Heart right ventricle (tissue), 16 donors: Measurements from ENCODE around the gene CDH13. TPM values are rescaled to one million over a fixed set of nuclear protein-coding genes. Genes with fewer than 3 reads are reported as not detected.
A peak's percentile ranks its signal among the peaks of the same experiment; 100 is the strongest.

ENCODE experiments used
- ATAC-seq, 8 donors: fragments of 200-7000 bp; cut with Tn5 transposase; one replicate each; pipeline ENCODE4 v1.9.1; 2020; ENCODE audit warnings: mild to moderate bottlenecking in 8 of 8, moderate library complexity in 8 of 8, moderate number of reproducible peaks in 1 of 8
- DNase-seq, 2 donors: peaks; one replicate each; pipeline ENCODE4 v3.0.0-alpha.2; 2020
- H3K27ac ChIP-seq, 10 donors: fragments of 200-600 bp; sonication (generic) in 2 of 10; one replicate each; pipeline versions ENCODE4 v1.5.0 to v1.8.0; 2020 to 2022; ENCODE audit warnings: mild to moderate bottlenecking in 3 of 10
- H3K27me3 ChIP-seq, 7 donors: fragments of 200-600 bp; one replicate each; pipeline ENCODE4 v1.8.0; 2021 to 2022; ENCODE audit warnings: mild to moderate bottlenecking in 2 of 7
- H3K36me3 ChIP-seq, 9 donors: fragments of 200-600 bp; sonication (generic) in 1 of 9; one replicate each; pipeline versions ENCODE4 v1.5.0 to v1.8.0; 2020 to 2022; ENCODE audit warnings: mild to moderate bottlenecking in 2 of 9
- H3K4me1 ChIP-seq, 9 donors: fragments of 200-600 bp; sonication (generic) in 1 of 9; one replicate each; pipeline versions ENCODE4 v1.5.0 to v1.8.0; 2020 to 2022; ENCODE audit warnings: mild to moderate bottlenecking in 4 of 9
- H3K4me3 ChIP-seq, 10 donors: fragments of 200-600 bp; sonication (generic) in 2 of 10; one replicate each; pipeline versions ENCODE4 v1.5.0 to v1.8.0; 2020 to 2022; ENCODE audit warnings: mild to moderate bottlenecking in 7 of 10, moderate library complexity in 2 of 10
- H3K9me3 ChIP-seq, 11 donors: fragments of 200-600 bp in 10 of 11; sonication (generic) in 2 of 11; one replicate each; pipeline versions ENCODE4 v1.5.0 to v1.8.0; 2013 to 2022; ENCODE audit warnings: mild to moderate bottlenecking in 2 of 11, control low read depth in 1 of 11, moderate library complexity in 1 of 11
- CTCF ChIP-seq, 9 donors: fragments of 200-600 bp; sonication (generic) in 2 of 9; IDR thresholded peaks; one replicate each; pipeline versions ENCODE4 v1.5.0 to v1.8.0; 2021 to 2022; ENCODE audit warnings: antibody characterized with exemption in 9 of 9, mild to moderate bottlenecking in 5 of 9, moderate library complexity in 1 of 9
- WGBS, 2 donors: extraction: QIAGEN DNeasy Blood & Tissue Kit; methylation state at CpG; one replicate each; pipeline ENCODE4 v1.1.7; 2013; ENCODE audit warnings: inconsistent platforms in 1 of 2; 5-methylcytosine and 5-hydroxymethylcytosine counted together
- intact Hi-C, 10 donors: fragments of 100-400 bp; cut with DNase I; formaldehyde crosslinking; loops; one replicate each; pipeline versions ENCODE4 v1.11.1 to v1.14.2; 2022
- polyA plus RNA-seq, 2 donors: library from polyadenylated mRNA; stranded (reverse); fragments of 200-250 nt; gene quantifications; one replicate each; pipeline ENCODE4 v1.2.3, GENCODE V29; 2013
- total RNA-seq, 10 donors: library from RNA; stranded (reverse); fragmentation: NEBNext Ultra II Directional in 3 of 10; extraction: Animal tissue kit (Norgen Biotek cat#: 25700) in 3 of 10; gene quantifications; one replicate each; pipeline versions ENCODE4 v1.2.1 to v1.2.4, GENCODE V29; 2021 to 2023
- donor health status: Arrhythmogenic right ventricular cardiomyopathy.
- donor health status: ischemic (EF 13 %, LVEDD 7.1; RV severe dilation, severe dysfunction).
- donor health status: healthy with polysubstance abuse.
- donor health status: DM: no; HTN: yes; CAD: no.
- donor health status: DM: no; HTN: no; CAD: no.
- donor health status: ischemic (EF 25% LVEDD 6.9; RV normal size, moderate dysfunction).
- donor health status: ischemic (EF 25% LVEDD 5.7; RV mildly dilated, moderate dysfunction).
- donor health status: healthy.
- donor health status: DM: yes; HTN: yes; CAD: no.
- donor health status: Ischemic cardiomyopathy.
- donor health status: ischemic (EF 35%, LVEDD 5.7; RV mildly dilated, moderate dysfunction).
- donor health status: nonischemic (EF 11% LVEDD 7.7; RV severe dilation, severe dysfunction).
- donor health status: DM: yes; HTN: yes; CAD: no.
- donor health status: PGD.
- donor health status: ischemic (EF 29% LVEDD 5.4; RV normal size, mild dysfunction).
- donor health status: nonischemic (EF 23%, LVEDD 6.1; RV moderate dilation, normal function).

The CDH13 gene
- total and polyA plus RNA-seq, 12 donors: 15.5 to 221 (median 168) TPM

- Histone ChIP-seq H3K4me1 (peaks cover 11 to 72% (median 42%) of the 10 kb centered on the region in 9 donors), H3K36me3 (no peaks in the 10 kb centered on the region), H3K27me3 (no peaks in the 10 kb centered on the region), H3K4me3 (no peak overlapping the region), H3K9me3 (no peaks in the 10 kb centered on the region), H3K27ac (peak overlapping the region in 6 of 10 donors; percentile 9 to 80 (median 47))
- no peak for TF ChIP-seq CTCF (IDR thresholded peaks at IDR 0.05)
- WGBS, 2 donors: 44 to 61% methylated on average over 6 of the region's 6 CpGs
- ATAC-seq (peak in 7 of 8 donors; percentile 48 to 75 (median 63)), DNase-seq (peak in 1 of 2 donors; percentile 40)
- intact Hi-C loops: no loop called here
Measured at GRCh38 chr16:82655072-82655714, 28.4 kb downstream of the CDH13 start.

- H3K4me1 ChIP-seq: peaks cover 11 to 75% (median 42%) of the 10 kb centered on the region in 9 donors
- no peaks in the 10 kb centered on the region for H3K27me3 ChIP-seq
- intact Hi-C loops: no loop called here
- WGBS, 2 donors: 48 to 58% methylated on average over 5 of the region's 5 CpGs
- no peaks in the 10 kb centered on the region for H3K36me3 ChIP-seq
- TF ChIP-seq CTCF (IDR thresholded peaks at IDR 0.05): no peak
- no peaks in the 10 kb centered on the region for H3K9me3 ChIP-seq
- no peak overlapping the region for H3K4me3 ChIP-seq
- DNase-seq (no peak), ATAC-seq (peak in 1 of 8 donors; percentile 57)
- peak overlapping the region in 3 of 10 donors; percentile 43 to 80 (median 46) for H3K27ac ChIP-seq
Measured at GRCh38 chr16:82655720-82656490, 29.1 kb downstream of the CDH13 start.

- Histone ChIP-seq H3K4me3 (no peak overlapping the region), H3K36me3 (no peaks in the 10 kb centered on the region), H3K9me3 (no peaks in the 10 kb centered on the region), H3K27ac (no peak overlapping the region), H3K27me3 (no peaks in the 10 kb centered on the region), H3K4me1 (peaks cover 11 to 64% (median 37%) of the 10 kb centered on the region in 9 donors)
- ATAC-seq: no peak
- DNase-seq: no peak
- whole genome bisulfite sequencing, 2 donors: 77 to 84% methylated on average over 2 of the region's 2 CpGs
- intact Hi-C loops: no loop called here
- no peak for TF ChIP-seq CTCF (IDR thresholded peaks at IDR 0.05)
Measured at GRCh38 chr16:82657239-82657638, 30.5 kb downstream of the CDH13 start.

GRCh38 chr16:82657786-82658185, 31.0 kb downstream of the CDH13 start:
- H3K4me3 ChIP-seq: no peak overlapping the region
- no peaks in the 10 kb centered on the region for H3K27me3 ChIP-seq
- H3K4me1 ChIP-seq: peaks cover 11 to 59% (median 32%) of the 10 kb centered on the region in 9 donors
- TF ChIP-seq CTCF (IDR thresholded peaks at IDR 0.05): no peak
- WGBS, 2 donors: 48 to 71% methylated on average over 1 of the region's 1 CpG
- no peaks in the 10 kb centered on the region for H3K9me3 ChIP-seq
- ATAC-seq (no peak), DNase-seq (no peak)
- no peaks in the 10 kb centered on the region for H3K36me3 ChIP-seq
- intact Hi-C loops: no loop called here
- no peak overlapping the region for H3K27ac ChIP-seq
